ENCODE measurements around the gene LSS. TPM values are rescaled to one million over a fixed set of nuclear protein-coding genes. Genes with fewer than 3 reads are reported as not detected.

Gene LSS
- total and polyA plus RNA-seq, 10 of the 15 experiments (the other 5 are each of a cell fraction or from before 2014, with no cell fraction given): 2.9 to 82.4 (median 27.5) TPM

DNA sequence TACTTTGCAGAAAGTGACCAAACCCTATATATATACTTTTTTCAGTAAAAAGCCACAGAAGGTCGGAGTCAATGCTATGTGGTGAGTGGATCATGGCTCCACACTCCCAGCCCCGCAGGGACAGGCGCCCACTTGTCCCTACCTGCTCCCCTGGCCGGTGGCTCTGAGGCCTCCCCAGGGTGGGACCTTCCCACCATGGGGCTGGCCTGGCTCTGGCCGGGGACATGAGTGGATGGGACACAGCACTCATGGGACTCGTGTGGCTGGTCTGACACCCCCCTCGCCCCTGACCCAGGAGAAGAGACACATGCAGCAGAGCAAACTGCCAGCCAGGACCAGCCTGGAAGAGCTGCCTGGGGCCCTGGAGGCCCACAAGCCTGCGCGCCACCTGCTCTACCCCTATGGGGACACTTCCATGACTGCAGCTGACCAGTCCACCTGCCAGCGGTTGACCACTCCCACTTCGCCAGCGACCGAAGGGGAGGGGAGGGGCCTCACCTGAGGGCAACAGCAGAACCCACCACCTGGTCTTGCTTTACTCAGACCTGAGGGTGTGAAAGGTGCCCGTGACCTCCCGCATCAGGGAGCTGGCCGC is 46.5 kb downstream of the LSS start:
- ChIA-PET CTCF (no interaction called here), SMC1A (ENCODE audit: uncharacterized antibody, unreplicated experiment) (no interaction called here), POLR2A (no interaction called here), RAD21 (ENCODE audit: unreplicated experiment) (no interaction called here)
- H3K36me3 ChIP-seq (ENCODE audit: control insufficient read depth in 2 of 2, insufficient read depth in 2 of 2, low read length in 1 of 2): no peaks in the 10 kb centered on the region
- WGBS (ENCODE audit: insufficient coverage, insufficient replicate concordance, low lambda C conversion rate, missing lambda C conversion rate): 77% methylated on average over 16 of the region's 16 CpGs
- no peak overlapping the region for H3K9ac ChIP-seq (ENCODE audit: control insufficient read depth, insufficient read depth, low read length)
- no peaks in the 10 kb centered on the region for H4K20me1 ChIP-seq (ENCODE audit: control insufficient read depth, insufficient read depth)
- intact Hi-C loops (cut with micrococcal nuclease; ENCODE audit: unreplicated experiment) (no loop called here), in situ Hi-C loops (cut with MboI) (no loop called here)
- no peak overlapping the region for H2AFZ ChIP-seq (ENCODE audit: control insufficient read depth, low read depth, low read length)
- no peaks in the 10 kb centered on the region for H3K27me3 ChIP-seq (replicated peaks in 1 of 2; ENCODE audit: control insufficient read depth in 2 of 2, insufficient read depth in 2 of 2, low read length in 1 of 2)
- H3K79me2 ChIP-seq (ENCODE audit: control insufficient read depth, insufficient read depth, low read length): no peaks in the 10 kb centered on the region
- ATAC-seq (no peak), FAIRE-seq (no peak), DNase-seq (ENCODE audit: low read depth, low spot score) (no peak)
- no TSS peak for BruUV-seq (replicated peaks)
- no peak overlapping the region for H3K27ac ChIP-seq (ENCODE audit: control insufficient read depth, insufficient read depth)
- no peak overlapping the region for H3K4me2 ChIP-seq (ENCODE audit: control insufficient read depth, insufficient read depth)
- H3K9me3 ChIP-seq (replicated peaks; ENCODE audit: control insufficient read depth, insufficient read depth, low read length): no peaks in the 10 kb centered on the region
- no peaks in the 10 kb centered on the region; the same call in 1 of the 2 replicates for H3K4me1 ChIP-seq (ENCODE audit: control insufficient read depth, insufficient read depth, low read length)
- no peak overlapping the region for H3K4me3 ChIP-seq
- TF ChIP-seq, protein P1, sequence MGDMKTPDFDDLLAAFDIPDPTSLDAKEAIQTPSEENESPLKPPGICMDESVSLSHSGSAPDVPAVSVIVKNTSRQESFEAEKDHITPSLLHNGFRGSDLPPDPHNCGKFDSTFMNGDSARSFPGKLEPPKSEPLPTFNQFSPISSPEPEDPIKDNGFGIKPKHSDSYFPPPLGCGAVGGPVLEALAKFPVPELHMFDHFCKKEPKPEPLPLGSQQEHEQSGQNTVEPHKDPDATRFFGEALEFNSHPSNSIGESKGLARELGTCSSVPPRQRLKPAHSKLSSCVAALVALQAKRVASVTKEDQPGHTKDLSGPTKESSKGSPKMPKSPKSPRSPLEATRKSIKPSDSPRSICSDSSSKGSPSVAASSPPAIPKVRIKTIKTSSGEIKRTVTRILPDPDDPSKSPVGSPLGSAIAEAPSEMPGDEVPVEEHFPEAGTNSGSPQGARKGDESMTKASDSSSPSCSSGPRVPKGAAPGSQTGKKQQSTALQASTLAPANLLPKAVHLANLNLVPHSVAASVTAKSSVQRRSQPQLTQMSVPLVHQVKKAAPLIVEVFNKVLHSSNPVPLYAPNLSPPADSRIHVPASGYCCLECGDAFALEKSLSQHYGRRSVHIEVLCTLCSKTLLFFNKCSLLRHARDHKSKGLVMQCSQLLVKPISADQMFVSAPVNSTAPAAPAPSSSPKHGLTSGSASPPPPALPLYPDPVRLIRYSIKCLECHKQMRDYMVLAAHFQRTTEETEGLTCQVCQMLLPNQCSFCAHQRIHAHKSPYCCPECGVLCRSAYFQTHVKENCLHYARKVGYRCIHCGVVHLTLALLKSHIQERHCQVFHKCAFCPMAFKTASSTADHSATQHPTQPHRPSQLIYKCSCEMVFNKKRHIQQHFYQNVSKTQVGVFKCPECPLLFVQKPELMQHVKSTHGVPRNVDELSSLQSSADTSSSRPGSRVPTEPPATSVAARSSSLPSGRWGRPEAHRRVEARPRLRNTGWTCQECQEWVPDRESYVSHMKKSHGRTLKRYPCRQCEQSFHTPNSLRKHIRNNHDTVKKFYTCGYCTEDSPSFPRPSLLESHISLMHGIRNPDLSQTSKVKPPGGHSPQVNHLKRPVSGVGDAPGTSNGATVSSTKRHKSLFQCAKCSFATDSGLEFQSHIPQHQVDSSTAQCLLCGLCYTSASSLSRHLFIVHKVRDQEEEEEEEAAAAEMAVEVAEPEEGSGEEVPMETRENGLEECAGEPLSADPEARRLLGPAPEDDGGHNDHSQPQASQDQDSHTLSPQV (IDR thresholded peaks at IDR 0.05): no peak
- TF ChIP-seq TBL1XR1 (IDR thresholded peaks at IDR 0.05; ENCODE audit: low read depth, low read length): no peak
- no peak for TF ChIP-seq RB1 (IDR thresholded peaks at IDR 0.05; ENCODE audit: borderline replicate concordance)
- TF ChIP-seq, protein P2, sequence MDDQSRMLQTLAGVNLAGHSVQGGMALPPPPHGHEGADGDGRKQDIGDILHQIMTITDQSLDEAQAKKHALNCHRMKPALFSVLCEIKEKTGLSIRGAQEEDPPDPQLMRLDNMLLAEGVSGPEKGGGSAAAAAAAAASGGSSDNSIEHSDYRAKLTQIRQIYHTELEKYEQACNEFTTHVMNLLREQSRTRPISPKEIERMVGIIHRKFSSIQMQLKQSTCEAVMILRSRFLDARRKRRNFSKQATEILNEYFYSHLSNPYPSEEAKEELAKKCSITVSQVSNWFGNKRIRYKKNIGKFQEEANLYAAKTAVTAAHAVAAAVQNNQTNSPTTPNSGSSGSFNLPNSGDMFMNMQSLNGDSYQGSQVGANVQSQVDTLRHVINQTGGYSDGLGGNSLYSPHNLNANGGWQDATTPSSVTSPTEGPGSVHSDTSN (IDR thresholded peaks at IDR 0.05; ENCODE audit: insufficient replicate concordance, low read depth, low read length): no peak
- TF ChIP-seq, protein P3, sequence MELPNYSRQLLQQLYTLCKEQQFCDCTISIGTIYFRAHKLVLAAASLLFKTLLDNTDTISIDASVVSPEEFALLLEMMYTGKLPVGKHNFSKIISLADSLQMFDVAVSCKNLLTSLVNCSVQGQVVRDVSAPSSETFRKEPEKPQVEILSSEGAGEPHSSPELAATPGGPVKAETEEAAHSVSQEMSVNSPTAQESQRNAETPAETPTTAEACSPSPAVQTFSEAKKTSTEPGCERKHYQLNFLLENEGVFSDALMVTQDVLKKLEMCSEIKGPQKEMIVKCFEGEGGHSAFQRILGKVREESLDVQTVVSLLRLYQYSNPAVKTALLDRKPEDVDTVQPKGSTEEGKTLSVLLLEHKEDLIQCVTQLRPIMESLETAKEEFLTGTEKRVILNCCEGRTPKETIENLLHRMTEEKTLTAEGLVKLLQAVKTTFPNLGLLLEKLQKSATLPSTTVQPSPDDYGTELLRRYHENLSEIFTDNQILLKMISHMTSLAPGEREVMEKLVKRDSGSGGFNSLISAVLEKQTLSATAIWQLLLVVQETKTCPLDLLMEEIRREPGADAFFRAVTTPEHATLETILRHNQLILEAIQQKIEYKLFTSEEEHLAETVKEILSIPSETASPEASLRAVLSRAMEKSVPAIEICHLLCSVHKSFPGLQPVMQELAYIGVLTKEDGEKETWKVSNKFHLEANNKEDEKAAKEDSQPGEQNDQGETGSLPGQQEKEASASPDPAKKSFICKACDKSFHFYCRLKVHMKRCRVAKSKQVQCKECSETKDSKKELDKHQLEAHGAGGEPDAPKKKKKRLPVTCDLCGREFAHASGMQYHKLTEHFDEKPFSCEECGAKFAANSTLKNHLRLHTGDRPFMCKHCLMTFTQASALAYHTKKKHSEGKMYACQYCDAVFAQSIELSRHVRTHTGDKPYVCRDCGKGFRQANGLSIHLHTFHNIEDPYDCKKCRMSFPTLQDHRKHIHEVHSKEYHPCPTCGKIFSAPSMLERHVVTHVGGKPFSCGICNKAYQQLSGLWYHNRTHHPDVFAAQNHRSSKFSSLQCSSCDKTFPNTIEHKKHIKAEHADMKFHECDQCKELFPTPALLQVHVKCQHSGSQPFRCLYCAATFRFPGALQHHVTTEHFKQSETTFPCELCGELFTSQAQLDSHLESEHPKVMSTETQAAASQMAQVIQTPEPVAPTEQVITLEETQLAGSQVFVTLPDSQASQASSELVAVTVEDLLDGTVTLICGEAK (IDR thresholded peaks at IDR 0.05; ENCODE audit: borderline replicate concordance): no peak
- TF ChIP-seq, protein P4, sequence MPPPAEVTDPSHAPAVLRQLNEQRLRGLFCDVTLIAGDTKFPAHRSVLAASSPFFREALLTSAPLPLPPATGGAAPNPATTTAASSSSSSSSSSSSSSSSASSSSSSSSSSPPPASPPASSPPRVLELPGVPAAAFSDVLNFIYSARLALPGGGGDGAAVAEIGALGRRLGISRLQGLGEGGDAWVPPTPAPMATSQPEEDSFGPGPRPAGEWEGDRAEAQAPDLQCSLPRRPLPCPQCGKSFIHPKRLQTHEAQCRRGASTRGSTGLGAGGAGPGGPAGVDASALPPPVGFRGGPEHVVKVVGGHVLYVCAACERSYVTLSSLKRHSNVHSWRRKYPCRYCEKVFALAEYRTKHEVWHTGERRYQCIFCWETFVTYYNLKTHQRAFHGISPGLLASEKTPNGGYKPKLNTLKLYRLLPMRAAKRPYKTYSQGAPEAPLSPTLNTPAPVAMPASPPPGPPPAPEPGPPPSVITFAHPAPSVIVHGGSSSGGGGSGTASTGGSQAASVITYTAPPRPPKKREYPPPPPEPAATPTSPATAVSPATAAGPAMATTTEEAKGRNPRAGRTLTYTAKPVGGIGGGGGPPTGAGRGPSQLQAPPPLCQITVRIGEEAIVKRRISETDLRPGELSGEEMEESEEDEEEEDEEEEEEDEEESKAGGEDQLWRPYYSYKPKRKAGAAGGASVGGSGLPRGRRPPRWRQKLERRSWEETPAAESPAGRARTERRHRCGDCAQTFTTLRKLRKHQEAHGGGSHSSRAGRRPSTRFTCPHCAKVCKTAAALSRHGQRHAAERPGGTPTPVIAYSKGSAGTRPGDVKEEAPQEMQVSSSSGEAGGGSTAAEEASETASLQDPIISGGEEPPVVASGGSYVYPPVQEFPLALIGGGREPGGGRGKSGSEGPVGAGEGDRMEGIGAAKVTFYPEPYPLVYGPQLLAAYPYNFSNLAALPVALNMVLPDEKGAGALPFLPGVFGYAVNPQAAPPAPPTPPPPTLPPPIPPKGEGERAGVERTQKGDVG (CRISPR knock-in tag; IDR thresholded peaks at IDR 0.05): no peak
- TF ChIP-seq ETV6 (conservative IDR thresholded peaks at IDR 0.05 in 1 of 2, IDR thresholded peaks at IDR 0.05 in 1 of 2; ENCODE audit: borderline replicate concordance in 1 of 2, low read depth in 1 of 2): no peak
- no peak for TF ChIP-seq NFYA (IDR thresholded peaks at IDR 0.05; ENCODE audit: borderline replicate concordance, low read depth, low read length)
- TF ChIP-seq ZBED1 (IDR thresholded peaks at IDR 0.05; ENCODE audit: borderline replicate concordance): no peak

All from GM12878 (cell line).